Measurements from ENCODE around the gene RABGAP1.

Gene RABGAP1

DNA sequence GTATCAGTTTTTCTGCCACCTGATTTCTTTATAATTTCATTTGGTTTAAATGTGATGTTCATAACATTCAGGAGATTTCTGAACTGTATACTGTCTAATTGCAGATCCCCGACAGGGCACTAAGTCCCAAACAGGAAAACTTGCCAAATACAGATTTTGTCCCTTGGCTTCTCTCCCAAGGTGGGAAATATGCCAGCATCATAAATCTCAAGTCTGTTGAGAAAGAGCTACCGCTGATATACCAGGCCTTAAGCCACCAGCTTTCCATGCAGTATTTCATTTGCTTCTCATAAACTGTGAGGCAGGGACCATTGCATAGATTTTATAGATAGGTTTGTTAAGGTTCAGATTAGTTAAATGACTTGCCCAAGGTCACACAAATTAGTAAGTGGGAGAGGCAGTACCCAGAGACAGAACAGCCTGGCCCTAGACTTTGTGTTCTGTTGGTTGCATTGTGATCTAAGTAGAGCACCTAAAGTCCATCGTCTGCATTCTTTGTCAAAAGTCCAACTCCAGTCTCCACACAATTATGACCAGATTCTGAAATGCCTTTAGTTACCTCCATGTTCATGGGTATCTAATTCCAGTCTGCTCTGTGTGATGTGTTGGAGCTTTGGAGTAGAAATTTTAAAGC lies 108.9 kb downstream of the RABGAP1 start:
- H3K27me3 ChIP-seq (ENCODE audit: insufficient read depth, poor library complexity, severe bottlenecking): no peaks in the 10 kb centered on the region
- no peak overlapping the region for H3K4me3 ChIP-seq (replicated peaks; ENCODE audit: insufficient read depth, low read length)
- no peak overlapping the region for H3K27ac ChIP-seq (replicated peaks)
- TF ChIP-seq POLR2AphosphoS5 (IDR thresholded peaks at IDR 0.05; ENCODE audit: low read depth) (no peak), SPI1 (IDR thresholded peaks at IDR 0.05; ENCODE audit: borderline replicate concordance, low read depth) (no peak)
- TF ChIP-seq, protein P1, sequence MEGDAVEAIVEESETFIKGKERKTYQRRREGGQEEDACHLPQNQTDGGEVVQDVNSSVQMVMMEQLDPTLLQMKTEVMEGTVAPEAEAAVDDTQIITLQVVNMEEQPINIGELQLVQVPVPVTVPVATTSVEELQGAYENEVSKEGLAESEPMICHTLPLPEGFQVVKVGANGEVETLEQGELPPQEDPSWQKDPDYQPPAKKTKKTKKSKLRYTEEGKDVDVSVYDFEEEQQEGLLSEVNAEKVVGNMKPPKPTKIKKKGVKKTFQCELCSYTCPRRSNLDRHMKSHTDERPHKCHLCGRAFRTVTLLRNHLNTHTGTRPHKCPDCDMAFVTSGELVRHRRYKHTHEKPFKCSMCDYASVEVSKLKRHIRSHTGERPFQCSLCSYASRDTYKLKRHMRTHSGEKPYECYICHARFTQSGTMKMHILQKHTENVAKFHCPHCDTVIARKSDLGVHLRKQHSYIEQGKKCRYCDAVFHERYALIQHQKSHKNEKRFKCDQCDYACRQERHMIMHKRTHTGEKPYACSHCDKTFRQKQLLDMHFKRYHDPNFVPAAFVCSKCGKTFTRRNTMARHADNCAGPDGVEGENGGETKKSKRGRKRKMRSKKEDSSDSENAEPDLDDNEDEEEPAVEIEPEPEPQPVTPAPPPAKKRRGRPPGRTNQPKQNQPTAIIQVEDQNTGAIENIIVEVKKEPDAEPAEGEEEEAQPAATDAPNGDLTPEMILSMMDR (IDR thresholded peaks at IDR 0.05; ENCODE audit: insufficient read depth, low read length): no peak
- no peak for DNase-seq (ENCODE audit: low read depth in 1 of 2, low spot score in 1 of 2)

- no peaks in the 10 kb centered on the region for H3K27me3 ChIP-seq (ENCODE audit: insufficient read depth, poor library complexity, severe bottlenecking)
- no peak for DNase-seq (ENCODE audit: low read depth in 1 of 2, low spot score in 1 of 2)
- no peak for TF ChIP-seq POLR2AphosphoS5 (IDR thresholded peaks at IDR 0.05; ENCODE audit: low read depth)
- TF ChIP-seq GABPA (IDR thresholded peaks at IDR 0.05; ENCODE audit: low read depth): no peak
- H3K4me3 ChIP-seq (replicated peaks; ENCODE audit: insufficient read depth, low read length): no peak overlapping the region
- H3K27ac ChIP-seq (replicated peaks): no peak overlapping the region
Measured at GRCh38 chr9:123053046-123053445, 112.2 kb downstream of the RABGAP1 start.

DNA sequence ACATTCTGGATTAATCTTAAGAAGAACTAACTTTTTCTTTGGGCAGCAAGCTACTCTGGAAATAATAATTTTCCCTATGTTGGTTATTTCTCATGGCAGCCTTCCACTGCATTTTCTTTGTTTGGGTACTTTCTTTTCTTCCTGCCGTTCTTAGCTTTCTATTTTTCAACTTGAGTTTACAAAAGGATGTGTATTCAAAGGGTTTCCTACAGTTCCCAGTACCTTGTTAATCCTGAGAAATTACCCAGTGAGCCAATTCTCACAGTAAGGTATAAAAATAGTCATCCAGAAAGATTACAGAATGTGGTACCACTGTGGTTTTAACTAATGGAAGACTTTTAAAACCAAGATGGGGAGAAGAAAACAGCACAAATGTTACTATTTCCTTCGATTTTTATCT lies 112.9 kb downstream of the RABGAP1 start:
- Histone ChIP-seq H3K27me3 (ENCODE audit: insufficient read depth, poor library complexity, severe bottlenecking) (no peaks in the 10 kb centered on the region), H3K27ac (replicated peaks) (no peak overlapping the region), H3K4me3 (replicated peaks; ENCODE audit: insufficient read depth, low read length) (no peak overlapping the region)
- DNase-seq (ENCODE audit: low read depth in 1 of 2, low spot score in 1 of 2): no peak
- TF ChIP-seq REST (IDR thresholded peaks at IDR 0.05; ENCODE audit: insufficient replicate concordance, low read depth): no peak
- TF ChIP-seq, protein P1 (IDR thresholded peaks at IDR 0.05; ENCODE audit: insufficient read depth, low read length): no peak

GRCh38 chr9:123058834-123059233 lies 118.0 kb downstream of the RABGAP1 start:
- H3K27me3 ChIP-seq (ENCODE audit: insufficient read depth, poor library complexity, severe bottlenecking): no peaks in the 10 kb centered on the region
- TF ChIP-seq GABPA (IDR thresholded peaks at IDR 0.05; ENCODE audit: low read depth) (no peak), SPI1 (IDR thresholded peaks at IDR 0.05; ENCODE audit: borderline replicate concordance, low read depth) (no peak)
- no peak for DNase-seq (ENCODE audit: low read depth in 1 of 2, low spot score in 1 of 2)
- no peak overlapping the region for H3K27ac ChIP-seq (replicated peaks)
- H3K4me3 ChIP-seq (replicated peaks; ENCODE audit: insufficient read depth, low read length): no peak overlapping the region

DNA sequence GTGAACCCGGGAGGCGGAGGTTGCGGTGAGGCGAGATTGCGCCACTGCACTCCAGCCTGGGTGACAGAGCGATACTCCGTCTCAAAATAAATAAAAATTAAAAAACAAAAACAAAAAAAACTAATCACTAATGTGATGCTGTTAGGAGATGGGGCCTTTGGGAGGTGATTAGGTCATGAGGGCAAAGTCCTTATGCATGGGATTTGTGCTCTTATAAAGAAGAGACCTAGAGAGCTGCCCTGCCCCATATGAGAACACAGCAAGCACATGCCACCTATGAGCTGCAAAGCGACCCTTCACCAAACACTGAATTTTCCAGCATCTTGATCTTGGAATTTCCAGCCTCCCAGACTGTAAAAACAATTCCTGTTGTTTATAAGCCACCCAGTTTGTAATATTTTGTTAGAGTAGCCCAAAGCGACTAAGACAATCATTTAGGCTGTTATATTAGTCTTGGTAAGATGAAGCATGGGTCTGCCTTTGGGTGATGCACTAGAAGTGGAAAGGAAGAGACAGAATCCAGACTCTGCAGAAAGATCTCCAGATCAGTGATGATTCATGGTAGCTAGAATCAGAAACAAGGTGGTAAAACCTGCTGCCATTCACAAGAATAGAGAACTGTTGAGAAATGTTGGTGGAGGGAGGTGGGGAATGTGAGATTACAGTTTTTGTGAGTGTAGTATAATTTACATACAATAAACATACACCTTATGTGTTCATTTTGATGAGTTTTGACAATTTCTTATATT lies 118.8 kb downstream of the RABGAP1 start:
- DNase-seq (ENCODE audit: low read depth in 1 of 2, low spot score in 1 of 2): no peak
- Histone ChIP-seq H3K4me3 (replicated peaks; ENCODE audit: insufficient read depth, low read length) (no peak overlapping the region), H3K27ac (replicated peaks) (no peak overlapping the region), H3K27me3 (ENCODE audit: insufficient read depth, poor library complexity, severe bottlenecking) (no peaks in the 10 kb centered on the region)
- TF ChIP-seq GABPA (IDR thresholded peaks at IDR 0.05; ENCODE audit: low read depth) (no peak), SPI1 (IDR thresholded peaks at IDR 0.05; ENCODE audit: borderline replicate concordance, low read depth) (no peak), REST (IDR thresholded peaks at IDR 0.05; ENCODE audit: insufficient replicate concordance, low read depth) (no peak)

Data from HL-60 (cell line).